HCT116 (cell line): ENCODE data around the gene RNF145. TPM values are rescaled to one million over a fixed set of nuclear protein-coding genes. Genes with fewer than 3 reads are reported as not detected.

Experiments used
- ATAC-seq: fragments of 200-7000 bp; cut with Tn5 transposase; 2 replicates; pipeline ENCODE4 v1.9.1; 2020; ENCODE audit warnings: mild to moderate bottlenecking, moderate library complexity
- BruUV-seq: library from RNA; stranded (reverse); fragments of 400-500 nt; replicated peaks from 2 replicates; lab custom pipeline; 2021; lab: Mats Ljungman, UMichigan
- CTCF ChIA-PET: fragments of 300-600 bp; sonication (Branson Sonifier 250); formaldehyde crosslinking; loops from one replicate; lab custom pipeline; 2021; ENCODE audit warnings: antibody characterized with exemption; lab: Charles Lee
- POLR2A ChIA-PET: fragments of 300-600, 350-600 bp; sonication (Branson Sonifier 250); formaldehyde crosslinking; loops from one replicate; lab custom pipeline; 2021; ENCODE audit warnings: antibody characterized with exemption; lab: Charles Lee
- RAD21 ChIA-PET, 2 experiments: fragments of 300-600 bp; sonication (Branson Sonifier 250); formaldehyde crosslinking; loops; one replicate each; lab custom pipeline; 2023; ENCODE audit warnings: low total read pairs in 2 of 2; ENCODE audit not compliant: uncharacterized antibody in 2 of 2, unreplicated experiment in 2 of 2, low non-redundant PET in 1 of 2; lab: Charles Lee
- DNase-seq: peaks from one replicate; pipeline ENCODE4 v3.0.0-alpha.2; 2010; ENCODE audit warnings: low read depth, low spot score
- H2AFZ ChIP-seq: fragments of 200-600 bp; shearing (Covaris generic), sonication (generic); 2 replicates; pipeline ENCODE4 v1.6.1; 2017; ENCODE audit warnings: low read depth, mixed run types, mixed read lengths, antibody characterized with exemption, low read length; ENCODE audit not compliant: poor library complexity, severe bottlenecking
- H3K27ac ChIP-seq: 2 replicates; pipeline ENCODE4 v1.5.1; 2012; ENCODE audit warnings: low read depth, low read length
- H3K27me3 ChIP-seq: fragments of 200-600 bp; sonication (generic); 2 replicates; pipeline ENCODE4 v1.6.1; 2016; ENCODE audit warnings: mixed run types, low read length, mixed read lengths; ENCODE audit not compliant: insufficient read depth
- H3K36me3 ChIP-seq, 2 experiments: fragments of 200-500 bp in 1 of 2; fragments of 200-600 bp in 1 of 2; sonication (Bioruptor generic) in 1 of 2; sonication (generic) in 1 of 2; 2 replicates each; pipeline versions ENCODE4 v1.5.1 to v1.6.1; 2014 to 2016; ENCODE audit warnings: low read length in 2 of 2, inconsistent platforms in 1 of 2, mixed read lengths in 1 of 2, mixed run types in 1 of 2; ENCODE audit not compliant: insufficient read depth in 2 of 2, control insufficient read depth in 1 of 2
- H3K4me1 ChIP-seq, 2 experiments: fragments of 200-600 bp in 1 of 2; sonication (generic) in 1 of 2; 2 replicates each; pipeline versions ENCODE4 v1.5.1 to v1.6.1; 2012 to 2017; ENCODE audit warnings: low read length in 2 of 2, inconsistent platforms in 1 of 2, mild to moderate bottlenecking in 1 of 2, mixed read lengths in 1 of 2, mixed run types in 1 of 2, moderate library complexity in 1 of 2; ENCODE audit not compliant: insufficient read depth in 2 of 2, control insufficient read depth in 1 of 2
- H3K4me2 ChIP-seq: fragments of 200-600 bp; sonication (generic); 2 replicates; pipeline ENCODE4 v1.6.1; 2017; ENCODE audit warnings: mixed run types, low read length, mixed read lengths
- H3K4me3 ChIP-seq, 2 experiments: fragments of 200-600 bp in 1 of 2; sonication (generic) in 1 of 2; replicated peaks in 1 of 2; 2 replicates each; pipeline ENCODE4 v1.5.1; 2011 to 2016; ENCODE audit warnings: low read length in 2 of 2, control low read depth in 1 of 2, low read depth in 1 of 2, mild to moderate bottlenecking in 1 of 2, mixed read lengths in 1 of 2, mixed run types in 1 of 2
- H3K79me2 ChIP-seq: fragments of 200-600 bp; sonication (generic); 2 replicates; pipeline ENCODE4 v1.6.1; 2017; ENCODE audit warnings: mild to moderate bottlenecking, mixed run types, low read length, moderate library complexity, mixed read lengths; ENCODE audit not compliant: insufficient read depth
- H3K9ac ChIP-seq: fragments of 200-600 bp; sonication (generic); 2 replicates; pipeline ENCODE4 v1.6.1; 2016; ENCODE audit warnings: low read length, mixed read lengths
- H3K9me2 ChIP-seq: fragments of 200-600 bp; sonication (generic), shearing (Covaris generic); 2 replicates; pipeline ENCODE4 v1.6.1; 2017; ENCODE audit warnings: mixed run types, mild to moderate bottlenecking, moderate library complexity; ENCODE audit not compliant: insufficient read depth
- H3K9me3 ChIP-seq, 2 experiments: fragments of 200-500 bp in 1 of 2; fragments of 200-600 bp in 1 of 2; sonication (Bioruptor generic) in 1 of 2; sonication (generic) in 1 of 2; 2 replicates each; pipeline ENCODE4 v1.6.1; 2014 to 2017; ENCODE audit warnings: low read length in 2 of 2, mixed read lengths in 2 of 2, inconsistent platforms in 1 of 2, low read depth in 1 of 2, mild to moderate bottlenecking in 1 of 2, mixed run types in 1 of 2, moderate library complexity in 1 of 2; ENCODE audit not compliant: control insufficient read depth in 1 of 2, insufficient read depth in 1 of 2
- H4K20me1 ChIP-seq: fragments of 200-600 bp; sonication (generic), shearing (Covaris generic); 2 replicates; pipeline ENCODE4 v1.6.1; 2017; ENCODE audit warnings: mixed run types, mild to moderate bottlenecking, moderate library complexity; ENCODE audit not compliant: insufficient read depth
- CBX3 ChIP-seq: IDR thresholded peaks from 2 replicates; pipeline ENCODE4 v1.6.1; 2012; ENCODE audit warnings: low read depth
- CEBPB ChIP-seq: IDR thresholded peaks from 2 replicates; pipeline ENCODE4 v1.6.1; 2012; ENCODE audit warnings: low read depth
- EGR1 ChIP-seq: IDR thresholded peaks from 2 replicates; pipeline ENCODE4 v1.6.1; 2012; ENCODE audit warnings: low read depth
- EZH2phosphoT487 ChIP-seq: fragments of 200-600 bp; IDR thresholded peaks from 2 replicates; pipeline ENCODE4 v1.6.1; 2018; ENCODE audit warnings: antibody characterized with exemption, borderline replicate concordance
- JUND ChIP-seq: IDR thresholded peaks from 2 replicates; pipeline ENCODE4 v1.6.1; 2012
- MAX ChIP-seq: IDR thresholded peaks from 2 replicates; pipeline ENCODE4 v1.6.1; 2012
- RAD21 ChIP-seq: IDR thresholded peaks from 2 replicates; pipeline ENCODE4 v1.6.1; 2012; ENCODE audit warnings: low read depth, mild to moderate bottlenecking
- SIN3A ChIP-seq: IDR thresholded peaks from 2 replicates; pipeline ENCODE4 v1.6.1; 2012; ENCODE audit warnings: low read depth
- SRF ChIP-seq: IDR thresholded peaks from 2 replicates; pipeline ENCODE4 v1.6.1; 2012; ENCODE audit warnings: low read depth
- TCF7L2 ChIP-seq: IDR thresholded peaks from 2 replicates; pipeline ENCODE4 v1.7.0; 2011; ENCODE audit warnings: borderline replicate concordance, inconsistent platforms; ENCODE audit not compliant: insufficient read depth, insufficient read length; ENCODE audit errors: extremely low read depth
- YY1 ChIP-seq: IDR thresholded peaks from 2 replicates; pipeline ENCODE4 v1.6.1; 2011; ENCODE audit warnings: low read length, low read depth, moderate library complexity, mild to moderate bottlenecking; ENCODE audit not compliant: insufficient replicate concordance; ENCODE audit errors: extremely low read depth
- intact Hi-C: fragments of 100-400 bp; cut with micrococcal nuclease; formaldehyde crosslinking; loops from 2 replicates; pipeline ENCODE4 v1.10.0; 2022
- total RNA-seq: library from RNA; stranded (reverse); gene quantifications from one replicate; pipeline ENCODE4 v1.2.1, GENCODE V29; 2021; ENCODE audit not compliant: unreplicated experiment
- TF ChIP-seq, protein P1 (sequence below), 3 experiments: fragments of 200-600 bp in 1 of 3; sonication (generic) in 1 of 3; IDR thresholded peaks in 2 of 3; conservative IDR thresholded peaks in 1 of 3; 2 replicates each; pipeline ENCODE4 v1.5.1; 2012 to 2017; ENCODE audit warnings: low read depth in 2 of 3, low read length in 2 of 3, antibody characterized with exemption in 1 of 3, borderline replicate concordance in 1 of 3, control low read depth in 1 of 3, mild to moderate bottlenecking in 1 of 3, mixed read lengths in 1 of 3, mixed run types in 1 of 3, moderate library complexity in 1 of 3; ENCODE audit not compliant: insufficient read depth in 1 of 3

The RNF145 gene
- total RNA-seq, 1 experiment from 2014 or later, result 60.6 TPM

DNA sequence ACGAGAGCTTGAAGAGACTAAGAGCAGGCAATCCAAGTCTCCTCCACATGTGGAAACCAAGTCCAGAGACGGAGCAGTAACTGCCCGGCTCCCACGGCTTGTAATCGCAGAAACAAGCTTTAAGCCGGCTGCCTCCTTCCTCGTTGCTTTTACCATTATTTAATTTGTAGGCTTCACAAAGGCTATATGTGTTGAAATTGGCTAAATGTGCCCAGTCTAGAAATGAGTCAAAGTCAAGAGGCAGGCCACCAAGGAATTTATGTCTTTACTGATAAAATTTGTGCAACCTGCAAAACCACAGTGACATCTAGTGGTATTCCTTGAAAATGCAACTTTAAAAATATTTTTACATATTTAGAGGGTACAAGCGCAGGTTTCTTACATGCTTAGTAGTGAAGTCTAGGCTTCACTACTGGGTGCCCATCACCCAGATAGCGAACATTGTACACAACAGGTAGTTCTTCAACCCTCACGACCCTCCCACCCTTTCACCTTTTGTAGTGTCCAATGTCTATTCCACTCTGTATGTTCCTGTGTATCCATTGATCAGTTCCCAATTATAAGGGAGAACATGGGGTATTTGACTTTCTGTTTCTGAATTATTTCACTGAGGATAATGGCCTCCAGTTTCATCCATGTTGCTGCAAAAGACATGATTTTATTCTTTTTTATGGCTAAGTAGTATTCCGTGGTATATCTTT lies 76.2 kb downstream of the RNF145 start:
- intact Hi-C loops, result loop anchor here (1.0 to 10.0 kb wide), 5 partner anchors 438 to 1986 kb away; a partner anchor contains a TSS
- Histone ChIP-seq H3K36me3 (no peaks in the 10 kb centered on the region), H3K27me3 (peaks cover 46% of the 10 kb centered on the region), H3K79me2 (no peaks in the 10 kb centered on the region), H3K9ac (no peak overlapping the region), H3K9me2 (no peaks in the 10 kb centered on the region), H3K4me1 (no peaks in the 10 kb centered on the region), H3K4me3 (no peak overlapping the region), H4K20me1 (no peaks in the 10 kb centered on the region), H3K4me2 (no peak overlapping the region), H3K27ac (no peak overlapping the region), H2AFZ (no peak overlapping the region), H3K9me3 (no peaks in the 10 kb centered on the region)
- DNase-seq, result peak; percentile 44
- ChIA-PET RAD21 (interaction anchor here in 1 of 2 experiments (1.1 kb wide), 1 partner anchor 26 kb away, joined by 3 read pairs; no protein-coding TSS in a partner anchor), CTCF (interaction anchor here (1.4 to 2.2 kb wide), 4 partner anchors 11 to 958 kb away, joined by 3 to 10 read pairs (median 7); no protein-coding TSS in a partner anchor), POLR2A (no interaction called here)
- peak; percentile 90 for TF ChIP-seq RAD21
- TF ChIP-seq JUND, result no peak
- TF ChIP-seq, protein P1, sequence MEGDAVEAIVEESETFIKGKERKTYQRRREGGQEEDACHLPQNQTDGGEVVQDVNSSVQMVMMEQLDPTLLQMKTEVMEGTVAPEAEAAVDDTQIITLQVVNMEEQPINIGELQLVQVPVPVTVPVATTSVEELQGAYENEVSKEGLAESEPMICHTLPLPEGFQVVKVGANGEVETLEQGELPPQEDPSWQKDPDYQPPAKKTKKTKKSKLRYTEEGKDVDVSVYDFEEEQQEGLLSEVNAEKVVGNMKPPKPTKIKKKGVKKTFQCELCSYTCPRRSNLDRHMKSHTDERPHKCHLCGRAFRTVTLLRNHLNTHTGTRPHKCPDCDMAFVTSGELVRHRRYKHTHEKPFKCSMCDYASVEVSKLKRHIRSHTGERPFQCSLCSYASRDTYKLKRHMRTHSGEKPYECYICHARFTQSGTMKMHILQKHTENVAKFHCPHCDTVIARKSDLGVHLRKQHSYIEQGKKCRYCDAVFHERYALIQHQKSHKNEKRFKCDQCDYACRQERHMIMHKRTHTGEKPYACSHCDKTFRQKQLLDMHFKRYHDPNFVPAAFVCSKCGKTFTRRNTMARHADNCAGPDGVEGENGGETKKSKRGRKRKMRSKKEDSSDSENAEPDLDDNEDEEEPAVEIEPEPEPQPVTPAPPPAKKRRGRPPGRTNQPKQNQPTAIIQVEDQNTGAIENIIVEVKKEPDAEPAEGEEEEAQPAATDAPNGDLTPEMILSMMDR (IDR thresholded peaks at IDR 0.05 in 2 of 3, conservative IDR thresholded peaks at IDR 0.05 in 1 of 3; ENCODE audit: borderline replicate concordance in 1 of 3, insufficient read depth in 1 of 3, low read depth in 2 of 3, low read length in 2 of 3), result peak; percentile 53 to 79 (median 66); a peak in 5 of 6 replicates
- peak; percentile 77 for ATAC-seq
- BruUV-seq, result no TSS peak

DNA sequence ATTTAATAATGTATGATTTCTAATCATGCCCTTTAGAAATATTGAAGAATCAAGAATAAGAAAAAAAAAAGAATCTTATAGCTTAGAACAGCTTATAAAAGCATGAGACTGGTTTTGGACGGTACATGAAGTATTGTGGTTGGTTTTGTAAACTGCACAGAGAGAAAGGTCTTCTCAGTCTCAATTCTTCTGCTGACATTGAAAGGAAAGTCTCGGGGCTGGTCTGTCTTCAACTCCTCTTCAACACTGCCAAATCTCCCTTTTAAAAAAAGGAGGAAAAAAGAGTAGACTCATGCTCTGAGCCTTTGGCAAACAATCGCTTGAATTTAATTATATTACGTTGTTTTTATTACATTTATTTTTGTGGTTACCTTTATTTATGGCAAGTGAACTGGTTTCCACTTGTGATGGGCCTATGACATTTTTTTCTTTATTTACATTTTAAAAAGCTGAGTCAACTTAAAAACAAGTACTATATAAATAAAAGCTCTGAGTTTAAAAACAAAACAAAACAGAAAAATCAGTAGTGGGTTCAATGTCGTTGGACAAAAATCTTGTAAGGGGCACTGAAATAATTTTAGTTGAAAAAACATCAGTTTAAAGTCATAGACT lies 76.8 kb downstream of the RNF145 start:
- Histone ChIP-seq H3K4me3 (no peak overlapping the region), H3K36me3 (no peaks in the 10 kb centered on the region), H3K9me2 (no peaks in the 10 kb centered on the region), H4K20me1 (no peaks in the 10 kb centered on the region), H3K9me3 (no peaks in the 10 kb centered on the region), H3K79me2 (no peaks in the 10 kb centered on the region), H3K4me1 (no peaks in the 10 kb centered on the region), H2AFZ (no peak overlapping the region), H3K9ac (no peak overlapping the region), H3K27ac (no peak overlapping the region), H3K27me3 (peaks cover 49% of the 10 kb centered on the region), H3K4me2 (no peak overlapping the region)
- RAD21 ChIA-PET, result interaction anchor here in 1 of 2 experiments (1.1 kb wide), 1 partner anchor 26 kb away, joined by 3 read pairs; no protein-coding TSS in a partner anchor
- DNase-seq (no peak), ATAC-seq (no peak)
- no TSS peak for BruUV-seq
- POLR2A ChIA-PET, result no interaction called here
- intact Hi-C loops, result loop anchor here (1.0 to 10.0 kb wide), 5 partner anchors 437 to 1985 kb away; a partner anchor contains a TSS
- CTCF ChIA-PET, result interaction anchor here (1.4 to 2.2 kb wide), 4 partner anchors 11 to 957 kb away, joined by 3 to 10 read pairs (median 7); no protein-coding TSS in a partner anchor
- TF ChIP-seq SRF, result no peak
- TF ChIP-seq SIN3A, result no peak
- no peak for TF ChIP-seq TCF7L2
- TF ChIP-seq CBX3, result no peak
- TF ChIP-seq YY1, result no peak
- no peak for TF ChIP-seq EGR1
- no peak for TF ChIP-seq CEBPB
- no peak for TF ChIP-seq EZH2phosphoT487
- TF ChIP-seq, protein P1 (IDR thresholded peaks at IDR 0.05 in 2 of 3, conservative IDR thresholded peaks at IDR 0.05 in 1 of 3; ENCODE audit: borderline replicate concordance in 1 of 3, insufficient read depth in 1 of 3, low read depth in 2 of 3, low read length in 2 of 3), result no peak
- TF ChIP-seq MAX, result no peak
